Measurements from ENCODE around the gene APOL4.

DNA sequence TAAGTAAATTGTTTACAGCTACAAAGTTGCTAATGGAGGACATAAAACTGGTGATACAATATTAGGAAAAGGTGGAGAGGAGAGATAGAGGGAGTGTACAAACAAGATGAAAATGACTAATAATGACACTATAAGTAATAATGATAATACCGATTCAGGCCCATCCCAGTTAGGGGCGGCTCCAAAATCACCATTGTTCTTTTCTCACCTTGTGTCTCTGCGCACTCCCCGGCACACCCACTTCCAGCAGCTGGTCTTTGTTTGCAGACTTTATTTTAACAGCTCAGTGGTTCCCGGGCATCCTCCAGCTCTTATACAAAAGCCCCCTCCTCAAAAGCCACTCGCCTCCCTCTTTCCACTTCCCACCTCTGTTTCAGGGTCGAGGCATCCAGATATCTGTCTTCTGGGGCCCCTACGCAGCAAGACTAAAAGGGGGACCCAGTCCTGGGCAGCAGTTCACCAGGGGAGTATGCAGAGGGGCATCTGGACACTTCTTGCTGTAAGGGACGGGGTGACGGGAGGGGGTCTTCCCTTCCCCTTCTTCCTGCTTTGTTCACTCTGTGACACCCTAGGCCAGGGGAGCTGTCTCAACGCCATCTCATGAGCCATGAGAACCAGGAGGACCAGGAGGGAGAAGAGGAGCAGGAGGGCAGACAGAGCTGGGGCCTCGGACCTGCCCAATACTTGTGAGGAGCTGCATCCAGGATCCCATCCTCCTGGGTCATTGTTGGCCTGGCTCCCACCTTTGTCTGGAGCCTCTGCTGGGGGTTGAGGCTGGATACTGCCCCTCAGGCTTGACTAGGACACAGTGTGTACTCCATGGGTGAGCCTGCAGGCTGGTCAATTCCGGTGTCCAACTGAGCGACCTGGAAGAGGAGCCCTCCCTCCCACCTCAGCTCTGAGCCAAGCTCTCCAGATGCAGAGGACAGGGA is 35.0 kb upstream of the APOL4 start:
- TF ChIP-seq POLR2AphosphoS5 (IDR thresholded peaks at IDR 0.05; ENCODE audit: borderline replicate concordance, low read depth, low read length), result no peak
- TF ChIP-seq EZH2 (IDR thresholded peaks at IDR 0.05), result no peak
- TF ChIP-seq FOXP2 (optimal IDR thresholded peaks at IDR 0.05; ENCODE audit: control extremely low read depth, extremely low read length, insufficient read depth), result no peak
